Pancreas (tissue), 10 donors: ENCODE results near the gene KCNB1. TPM values are rescaled to one million over a fixed set of nuclear protein-coding genes. Genes with fewer than 3 reads are reported as not detected.

Experiments
- ATAC-seq, 4 donors: fragments of 200-7000 bp; cut with Tn5 transposase; one replicate each; pipeline versions ENCODE4 v1.8.0 to v1.9.1; 2020; ENCODE audit warnings: mild to moderate bottlenecking in 4 of 4, moderate library complexity in 4 of 4
- DNase-seq, 6 donors: peaks; one replicate each; pipeline ENCODE4 v3.0.0-alpha.2; 2020
- FAIRE-seq: peaks from 2 replicates; lab custom pipeline; 2012; peaks lifted over from hg19 to GRCh38; lab: Jason Lieb, UNC
- H3K27ac ChIP-seq, 4 donors: fragments of 200-600 bp; sonication (generic); 1 replicate in 3 of 4; 2 replicates in 1 of 4; pipeline versions ENCODE4 v1.5.0 to v1.8.0; 2020
- H3K27me3 ChIP-seq, 4 donors: fragments of 200-600 bp; one replicate each; pipeline ENCODE4 v1.8.0; 2021
- H3K36me3 ChIP-seq, 3 donors: fragments of 200-600 bp; sonication (generic) in 1 of 3; one replicate each; pipeline versions ENCODE4 v1.5.0 to v1.8.0; 2020 to 2021
- H3K4me1 ChIP-seq, 3 donors: fragments of 200-600 bp; one replicate each; pipeline ENCODE4 v1.8.0; 2021
- H3K4me3 ChIP-seq, 4 donors: fragments of 200-600 bp; sonication (generic) in 2 of 4; one replicate each; pipeline versions ENCODE4 v1.5.0 to v1.8.0; 2020 to 2021
- H3K9me3 ChIP-seq, 4 donors: fragments of 200-600 bp; one replicate each; pipeline ENCODE4 v1.8.0; 2021
- CTCF ChIP-seq, 4 donors: fragments of 200-600 bp; sonication (generic) in 3 of 4; IDR thresholded peaks; one replicate each; pipeline versions ENCODE4 v1.5.0 to v1.8.0; 2021; ENCODE audit warnings: antibody characterized with exemption in 4 of 4
- WGBS, 2 donors: extraction: QIAGEN DNeasy Blood & Tissue Kit; methylation state at CpG; one replicate each; pipeline ENCODE4 v1.1.7; 2013; 5-methylcytosine and 5-hydroxymethylcytosine counted together
- intact Hi-C, 3 donors: fragments of 100-400 bp; cut with DNase I; formaldehyde crosslinking; loops; one replicate each; pipeline versions ENCODE4 v1.11.1 to v1.14.2; 2022
- polyA plus RNA-seq, 2 donors: library from polyadenylated mRNA; stranded (reverse); fragments of 200-250 nt; gene quantifications; one replicate each; pipeline ENCODE4 v1.2.3, GENCODE V29; 2013
- total RNA-seq, 6 donors: library from RNA; stranded (reverse); fragmentation: NEBNext Ultra II Directional in 4 of 6; extraction: Animal tissue kit (Norgen Biotek cat#: 25700) in 4 of 6; gene quantifications; one replicate each; pipeline versions ENCODE4 v1.2.1 to v1.2.4, GENCODE V29; 2021 to 2023
- donor health status: healthy with polysubstance abuse.
- donor health status: DM: no; HTN: no; CAD: no; lungs with moderate emphysema.
- donor health status: DM: no; HTN: no; CAD: no.
- donor health status: control.
- donor health status: control.
- donor health status: Bipolar disorder and iron deficiency.
- donor health status: DM: yes; HTN: yes; CAD: no.
- donor health status: DM: no; HTN: no; CAD: no.
- donor health status: DM: no; HTN: no; CAD: no.
- donor health status: DM: yes; HTN: yes; CAD: no.

KCNB1 gene
- total and polyA plus RNA-seq, 8 donors: 0.28 to 2.5 (median 0.31) TPM

GRCh38 chr20:49391404-49392245 lies 90.8 kb downstream of the KCNB1 start:
- no peak for TF ChIP-seq CTCF (IDR thresholded peaks at IDR 0.05)
- H3K27ac ChIP-seq: no peak overlapping the region
- WGBS, 2 donors: 62 to 67% methylated on average over 7 of the region's 7 CpGs
- FAIRE-seq (no peak), ATAC-seq (no peak), DNase-seq (no peak)
- intact Hi-C loops: no loop called here
- H3K9me3 ChIP-seq: no peaks in the 10 kb centered on the region
- H3K4me1 ChIP-seq: no peaks in the 10 kb centered on the region
- H3K36me3 ChIP-seq: no peaks in the 10 kb centered on the region
- H3K4me3 ChIP-seq: no peak overlapping the region
- no peaks in the 10 kb centered on the region for H3K27me3 ChIP-seq

- WGBS, 2 donors: 76 to 79% methylated on average over 2 of the region's 2 CpGs
- no peak for FAIRE-seq
- no peaks in the 10 kb centered on the region for H3K9me3 ChIP-seq
- no peaks in the 10 kb centered on the region for H3K36me3 ChIP-seq
- no peak overlapping the region for H3K27ac ChIP-seq
- H3K4me1 ChIP-seq: no peaks in the 10 kb centered on the region
- no peak for DNase-seq
- intact Hi-C loops: no loop called here
- no peak overlapping the region for H3K4me3 ChIP-seq
- ATAC-seq: no peak
- no peaks in the 10 kb centered on the region for H3K27me3 ChIP-seq
- TF ChIP-seq CTCF (IDR thresholded peaks at IDR 0.05): no peak
These were observed 92.6 kb downstream of the KCNB1 start for GRCh38 chr20:49389854-49390253.

GRCh38 chr20:49388744-49389143 lies 93.7 kb downstream of the KCNB1 start:
- no peak overlapping the region for H3K27ac ChIP-seq

GRCh38 chr20:49387581-49387939 lies 94.9 kb downstream of the KCNB1 start:
- FAIRE-seq (no peak), DNase-seq (no peak), ATAC-seq (no peak)
- WGBS, 2 donors: 69% methylated on average over 4 of the region's 4 CpGs
- Histone ChIP-seq H3K27me3 (no peaks in the 10 kb centered on the region), H3K9me3 (no peaks in the 10 kb centered on the region), H3K4me3 (no peak overlapping the region), H3K4me1 (no peaks in the 10 kb centered on the region), H3K36me3 (no peaks in the 10 kb centered on the region), H3K27ac (no peak overlapping the region)
- intact Hi-C loops: no loop called here
- no peak for TF ChIP-seq CTCF (IDR thresholded peaks at IDR 0.05)

More at GRCh38 chr20:49388744-49389143, 93.7 kb downstream of the KCNB1 start:
- no peaks in the 10 kb centered on the region for H3K27me3 ChIP-seq
- intact Hi-C loops: no loop called here
- no peaks in the 10 kb centered on the region for H3K36me3 ChIP-seq
- ATAC-seq: no peak
- no peak for TF ChIP-seq CTCF (IDR thresholded peaks at IDR 0.05)
- H3K9me3 ChIP-seq: no peaks in the 10 kb centered on the region
- no peak overlapping the region for H3K4me3 ChIP-seq
- no peak for DNase-seq
- no peaks in the 10 kb centered on the region for H3K4me1 ChIP-seq
- no peak for FAIRE-seq
